H1 (cell line): Measurements from ENCODE around the gene MIR17HG. TPM values are rescaled to one million over a fixed set of nuclear protein-coding genes. Genes with fewer than 3 reads are reported as not detected.

Source experiments
- CTCF ChIA-PET: fragments of 300-600 bp; sonication (Branson Sonifier 250); formaldehyde crosslinking; loops from one replicate; lab custom pipeline; 2021; ENCODE audit not compliant: partially characterized antibody; lab: Charles Lee
- POLR2A ChIA-PET: fragments of 300-600 bp; sonication (Branson Sonifier 250); formaldehyde crosslinking; loops from one replicate; lab custom pipeline; 2021; ENCODE audit warnings: inconsistent platforms; ENCODE audit not compliant: partially characterized antibody; lab: Charles Lee
- DNase-seq, 2 experiments: peaks; one replicate each; pipeline versions ENCODE4 v3.0.0 to v3.0.0-alpha.2; 2010 to 2022; ENCODE audit warnings: low spot score in 2 of 2, low read depth in 1 of 2, mixed read lengths in 1 of 2
- FAIRE-seq: peaks from 2 replicates; lab custom pipeline; 2011; peaks lifted over from hg19 to GRCh38; lab: Jason Lieb, UNC
- H2AFZ ChIP-seq: 2 replicates; pipeline ENCODE4 v1.8.1; 2012; ENCODE audit warnings: low read length, inconsistent platforms
- H2AK5ac ChIP-seq: 2 replicates; pipeline ENCODE4 v1.6.1; 2013; ENCODE audit warnings: low read depth, low read length
- H2BK120ac ChIP-seq: replicated peaks from 2 replicates; pipeline ENCODE3; 2013; ENCODE audit warnings: low read depth, low read length, inconsistent platforms
- H2BK12ac ChIP-seq: 2 replicates; pipeline ENCODE4 v1.6.1; 2013; ENCODE audit warnings: low read depth, low read length
- H2BK15ac ChIP-seq: 2 replicates; pipeline ENCODE4 v1.6.1; 2013; ENCODE audit warnings: low read length
- H2BK20ac ChIP-seq: 2 replicates; pipeline ENCODE4 v1.6.1; 2013; ENCODE audit warnings: low read length
- H2BK5ac ChIP-seq: 2 replicates; pipeline ENCODE4 v1.6.1; 2013; ENCODE audit warnings: low read depth, low read length
- H3K14ac ChIP-seq: 2 replicates; pipeline ENCODE4 v1.6.1; 2013; ENCODE audit warnings: inconsistent platforms; ENCODE audit not compliant: insufficient read length
- H3K18ac ChIP-seq: 2 replicates; pipeline ENCODE4 v1.6.1; 2013; ENCODE audit warnings: low read length; ENCODE audit errors: extremely low read depth
- H3K23ac ChIP-seq: 2 replicates; pipeline ENCODE4 v1.6.1; 2013; ENCODE audit warnings: inconsistent platforms; ENCODE audit not compliant: insufficient read length
- H3K23me2 ChIP-seq: 2 replicates; pipeline ENCODE4 v1.6.1; 2013; ENCODE audit warnings: low read depth, low read length
- H3K27ac ChIP-seq: 2 replicates; pipeline ENCODE4 v1.6.1; 2011; ENCODE audit warnings: low read depth, low read length, inconsistent platforms
- H3K27me3 ChIP-seq, 4 experiments: replicated peaks in 1 of 4; 1 replicate in 1 of 4; 2 replicates in 3 of 4; pipeline versions ENCODE4 v1.6.1 to v1.8.1; 2011 to 2013; ENCODE audit warnings: low read length in 3 of 4, mild to moderate bottlenecking in 3 of 4, inconsistent platforms in 2 of 4, mixed read lengths in 2 of 4, moderate library complexity in 1 of 4; ENCODE audit not compliant: control insufficient read depth in 3 of 4, insufficient read depth in 3 of 4; ENCODE audit errors: extremely low read depth in 1 of 4
- H3K36me3 ChIP-seq, 4 experiments: 2 replicates each; pipeline versions ENCODE4 v1.6.1 to v1.8.1; 2011 to 2013; ENCODE audit warnings: mild to moderate bottlenecking in 4 of 4, low read length in 3 of 4, moderate library complexity in 2 of 4, control low read depth in 1 of 4, inconsistent platforms in 1 of 4; ENCODE audit not compliant: insufficient read depth in 4 of 4, control insufficient read depth in 2 of 4
- H3K4ac ChIP-seq: replicated peaks from 2 replicates; pipeline ENCODE3; 2013; ENCODE audit warnings: low read length, low read depth, mixed read lengths, inconsistent platforms; ENCODE audit not compliant: insufficient read length
- H3K4me1 ChIP-seq, 4 experiments: replicated peaks in 1 of 4; 1 replicate in 1 of 4; 2 replicates in 3 of 4; pipeline versions ENCODE4 v1.6.1 to v1.8.1; 2011 to 2013; ENCODE audit warnings: low read length in 3 of 4, inconsistent platforms in 2 of 4, mixed read lengths in 1 of 4; ENCODE audit not compliant: insufficient read depth in 4 of 4, control insufficient read depth in 3 of 4
- H3K4me2 ChIP-seq, 2 experiments: 2 replicates each; pipeline versions ENCODE4 v1.6.1 to v1.8.1; 2011 to 2013; ENCODE audit warnings: low read depth in 2 of 2, low read length in 2 of 2, control low read depth in 1 of 2, inconsistent platforms in 1 of 2, mild to moderate bottlenecking in 1 of 2; ENCODE audit not compliant: insufficient read depth in 1 of 2
- H3K4me3 ChIP-seq, 4 experiments: fragments of 200-600, 300-600 bp in 1 of 4; sonication (generic), shearing (Covaris generic), sonication (Bioruptor Twin) in 1 of 4; 2 replicates each; pipeline versions ENCODE4 v1.5.1 to v1.8.1; 2011 to 2016; ENCODE audit warnings: low read length in 4 of 4, low read depth in 3 of 4, control low read depth in 2 of 4, inconsistent platforms in 2 of 4, mild to moderate bottlenecking in 2 of 4, mixed read lengths in 1 of 4, moderate library complexity in 1 of 4; ENCODE audit not compliant: insufficient read depth in 2 of 4; ENCODE audit errors: extremely low read depth in 1 of 4
- H3K56ac ChIP-seq: replicated peaks from 2 replicates; pipeline ENCODE3; 2013; ENCODE audit warnings: low read depth, mild to moderate bottlenecking, mixed read lengths, low read length, inconsistent platforms; ENCODE audit not compliant: insufficient read length
- H3K79me1 ChIP-seq: 2 replicates; pipeline ENCODE4 v1.6.1; 2013; ENCODE audit warnings: low read depth, low read length, control low read depth
- H3K79me2 ChIP-seq, 2 experiments: 2 replicates each; pipeline versions ENCODE4 v1.6.1 to v1.8.1; 2012 to 2013; ENCODE audit warnings: low read length in 2 of 2, mild to moderate bottlenecking in 2 of 2, inconsistent platforms in 1 of 2; ENCODE audit not compliant: insufficient read depth in 2 of 2, control insufficient read depth in 1 of 2
- H3K9ac ChIP-seq, 4 experiments: replicated peaks in 1 of 4; 1 replicate in 1 of 4; 2 replicates in 3 of 4; pipeline versions ENCODE4 v1.6.1 to v1.8.1; 2011 to 2013; ENCODE audit warnings: low read depth in 3 of 4, low read length in 3 of 4, control low read depth in 2 of 4, mild to moderate bottlenecking in 2 of 4, moderate library complexity in 2 of 4, inconsistent platforms in 1 of 4; ENCODE audit errors: extremely low read depth in 1 of 4
- H3K9me3 ChIP-seq, 2 experiments: 2 replicates each; pipeline versions ENCODE4 v1.6.1 to v1.8.1; 2012 to 2013; ENCODE audit warnings: mild to moderate bottlenecking in 2 of 2, moderate library complexity in 2 of 2, control low read depth in 1 of 2, inconsistent platforms in 1 of 2, low read depth in 1 of 2, low read length in 1 of 2, mixed read lengths in 1 of 2; ENCODE audit not compliant: insufficient read depth in 2 of 2
- H4K20me1 ChIP-seq, 2 experiments: replicated peaks in 1 of 2; 2 replicates each; pipeline versions ENCODE3 to v1.8.1; 2011 to 2013; ENCODE audit warnings: inconsistent platforms in 2 of 2, low read length in 2 of 2, mild to moderate bottlenecking in 1 of 2; ENCODE audit not compliant: insufficient read depth in 2 of 2, control insufficient read depth in 1 of 2
- H4K5ac ChIP-seq: 2 replicates; pipeline ENCODE4 v1.6.1; 2013; ENCODE audit warnings: low read length, low read depth, mixed read lengths, inconsistent platforms; ENCODE audit not compliant: insufficient read length
- H4K8ac ChIP-seq: 2 replicates; pipeline ENCODE4 v1.8.0; 2013; ENCODE audit warnings: mild to moderate bottlenecking, moderate library complexity, low read length, inconsistent platforms; ENCODE audit not compliant: insufficient read depth; ENCODE audit errors: extremely low read depth
- H4K91ac ChIP-seq: replicated peaks from 2 replicates; pipeline ENCODE3; 2013; ENCODE audit warnings: low read length, mixed read lengths, inconsistent platforms; ENCODE audit not compliant: insufficient read length
- E2F6 ChIP-seq: IDR thresholded peaks from 2 replicates; pipeline ENCODE4 v1.6.1; 2012; ENCODE audit warnings: inconsistent platforms
- GABPA ChIP-seq: IDR thresholded peaks from 2 replicates; pipeline ENCODE4 v1.6.1; 2011; ENCODE audit warnings: mild to moderate bottlenecking, low read length, moderate library complexity, borderline replicate concordance; ENCODE audit not compliant: insufficient read depth
- GTF2F1 ChIP-seq: IDR thresholded peaks from 2 replicates; pipeline ENCODE4 v1.6.1; 2012; ENCODE audit warnings: low read depth, low read length, improper control_type of control experiment, borderline replicate concordance
- JUND ChIP-seq: IDR thresholded peaks from 2 replicates; pipeline ENCODE4 v1.6.1; 2011; ENCODE audit warnings: mild to moderate bottlenecking, improper control_type of control experiment, low read length
- RXRA ChIP-seq: IDR thresholded peaks from 2 replicates; pipeline ENCODE4 v1.6.1; 2011; ENCODE audit warnings: low read depth, mild to moderate bottlenecking, low read length, moderate library complexity; ENCODE audit not compliant: insufficient read depth
- WGBS, 2 experiments: shearing (Covaris generic) in 1 of 2; methylation state at CpG; one replicate each; pipeline versions ENCODE4 v1.1.6 to v1.1.7; 2013 to 2015; ENCODE audit warnings: low lambda C conversion rate in 2 of 2, mixed read lengths in 2 of 2, inconsistent platforms in 1 of 2, low coverage in 1 of 2, missing lambda C conversion rate in 1 of 2; ENCODE audit not compliant: insufficient replicate concordance in 2 of 2, insufficient coverage in 1 of 2, insufficient read length in 1 of 2; ENCODE audit errors: extremely low coverage in 1 of 2, missing lambda C conversion rate in 1 of 2; 5-methylcytosine and 5-hydroxymethylcytosine counted together
- polyA plus RNA-seq, 7 experiments: library from polyadenylated mRNA; depleted of rRNA in 3 of 7; stranded (reverse) in 5 of 7; unstranded in 2 of 7; fragments of >200 nt in 5 of 7; fragments of 200-250 nt in 2 of 7; gene quantifications; 1 replicate in 5 of 7; 2 replicates in 1 of 7; 4 replicates in 1 of 7; pipeline versions ENCODE4 v1.2.1 to v1.2.3, GENCODE V29; 2011 to 2013; ENCODE audit warnings: missing spikeins in 2 of 7, mixed read lengths in 2 of 7
- total RNA-seq: library from RNA; stranded (reverse); fragmentation: NEBNext Ultra II Directional; extraction: Animal tissue kit (Norgen Biotek cat#: 25700); gene quantifications from 2 replicates; pipeline ENCODE4 v1.2.1, GENCODE V29; 2021

Gene MIR17HG
- total and polyA plus RNA-seq, 2 of the 8 experiments (the other 6 are each of a cell fraction or from before 2014, with no cell fraction given): 11.5 to 36.9 TPM

GRCh38 chr13:91397595-91397994, 50.1 kb downstream of the MIR17HG start:
- Histone ChIP-seq H4K8ac (no peak overlapping the region), H2BK120ac (no peak overlapping the region), H3K27me3 (peaks cover 13 to 37% (median 21%) of the 10 kb centered on the region in 4 experiments), H3K79me2 (no peaks in the 10 kb centered on the region), H4K20me1 (no peaks in the 10 kb centered on the region), H3K27ac (no peak overlapping the region), H3K9ac (no peak overlapping the region), H3K23ac (no peak overlapping the region), H3K4me1 (peaks cover 0 to 1% (median 0%) of the 10 kb centered on the region in 4 experiments; a peak in 3 of 7 replicates), H2BK15ac (no peak overlapping the region), H3K9me3 (no peaks in the 10 kb centered on the region), H3K4me2 (no peak overlapping the region; a peak in 1 of 4 replicates)
- 86% methylated on average over 1 of the region's 1 CpG; no CpG with 5 or more reads in 1 of the 2 experiments for WGBS, 2 experiments
- CTCF ChIA-PET: no interaction called here
- no peak for FAIRE-seq
- POLR2A ChIA-PET: no interaction called here
- TF ChIP-seq GTF2F1 (no peak), JUND (no peak), GABPA (no peak), RXRA (no peak), E2F6 (no peak)
- TF ChIP-seq, all 59 proteins: peak for 0
- no peak for DNase-seq
- Histone ChIP-seq H2BK5ac (no peak overlapping the region), H2BK12ac (no peak overlapping the region), H3K4ac (no peak overlapping the region), H4K91ac (no peak overlapping the region), H3K18ac (no peak overlapping the region), H3K4me3 (no peak overlapping the region), H2BK20ac (no peak overlapping the region), H3K14ac (no peak overlapping the region), H2AK5ac (no peak overlapping the region), H3K79me1 (no peaks in the 10 kb centered on the region), H2AFZ (no peak overlapping the region), H3K56ac (no peak overlapping the region), H3K23me2 (peaks cover 10% of the 10 kb centered on the region; the same call in 1 of the 2 replicates), H3K36me3 (no peaks in the 10 kb centered on the region), H4K5ac (no peak overlapping the region)
